Kidney (tissue), 14 donors: ENCODE measurements around the gene KRT7. TPM values are rescaled to one million over a fixed set of nuclear protein-coding genes. Genes with fewer than 3 reads are reported as not detected.

ENCODE experiments used
- DNase-seq, 5 donors: peaks; one replicate each; pipeline ENCODE4 v3.0.0-alpha.2; 2013 to 2020
- FAIRE-seq: peaks from 2 replicates; lab custom pipeline; 2012; peaks lifted over from hg19 to GRCh38; lab: Jason Lieb, UNC
- H3K27ac ChIP-seq, 2 donors: one replicate each; pipeline ENCODE4 v1.7.0; 2013; ENCODE audit warnings: low read depth in 2 of 2, low read length in 2 of 2, inconsistent platforms in 1 of 2
- H3K27me3 ChIP-seq: one replicate; pipeline ENCODE4 v1.7.1; 2013; ENCODE audit warnings: low read length, inconsistent platforms; ENCODE audit not compliant: control insufficient read depth, insufficient read depth
- H3K36me3 ChIP-seq, 3 donors: one replicate each; pipeline versions ENCODE4 v1.7.0 to v1.7.1; 2013; ENCODE audit warnings: low read length in 3 of 3, control low read depth in 1 of 3, inconsistent platforms in 1 of 3; ENCODE audit not compliant: insufficient read depth in 3 of 3, control insufficient read depth in 2 of 3
- H3K4me1 ChIP-seq, 3 donors: one replicate each; pipeline versions ENCODE4 v1.7.0 to v1.7.1; 2013; ENCODE audit warnings: low read length in 3 of 3, inconsistent platforms in 1 of 3, low read depth in 1 of 3; ENCODE audit not compliant: control insufficient read depth in 2 of 3, insufficient read depth in 2 of 3
- H3K4me3 ChIP-seq, 3 donors: one replicate each; pipeline versions ENCODE4 v1.7.0 to v1.8.1; 2013; ENCODE audit warnings: low read length in 3 of 3, control low read depth in 1 of 3, inconsistent platforms in 1 of 3
- H3K9ac ChIP-seq, 3 donors: one replicate each; pipeline versions ENCODE4 v1.7.0 to v1.7.1; 2013; ENCODE audit warnings: low read length in 3 of 3, control low read depth in 1 of 3, inconsistent platforms in 1 of 3
- H3K9me3 ChIP-seq, 3 donors: one replicate each; pipeline versions ENCODE4 v1.7.0 to v1.7.1; 2013; ENCODE audit warnings: low read length in 3 of 3, control low read depth in 1 of 3, inconsistent platforms in 1 of 3; ENCODE audit not compliant: control insufficient read depth in 2 of 3, insufficient read depth in 1 of 3
- CTCF ChIP-seq: IDR thresholded peaks from 3 replicates; pipeline ENCODE4 v1.5.1; 2012; ENCODE audit warnings: mild to moderate bottlenecking, moderate library complexity, borderline replicate concordance; ENCODE audit not compliant: insufficient read depth; ENCODE audit errors: extremely low read depth
- intact Hi-C: fragments of 100-400 bp; cut with DNase I; formaldehyde crosslinking; loops from one replicate; pipeline ENCODE4 v1.11.1; 2022
- polyA plus RNA-seq: library from polyadenylated mRNA; stranded (reverse); fragments of 350-450 nt; fragmentation: Illumina TruSeq; extraction: RNeasy Lipid Tissue Mini Kit (QIAGEN cat#74804); gene quantifications from one replicate; pipeline ENCODE4 v1.2.3, GENCODE V29; 2014; ENCODE audit warnings: low read depth, low replicate concordance; ENCODE audit not compliant: insufficient read depth
- total RNA-seq: library from RNA; stranded (reverse); fragmentation: NEBNext Ultra II Directional; extraction: Animal tissue kit (Norgen Biotek cat#: 25700); gene quantifications from one replicate; pipeline ENCODE4 v1.2.1, GENCODE V29; 2021
- donor health status: control.
- donor health status: control.
- donor health status: control.
- donor health status: control.
- donor health status: control.
- donor health status: DM: yes; HTN: yes; CAD: no.
- donor health status: Normal renal cell carcinoma (clear cell type).

KRT7 gene
- total and polyA plus RNA-seq, 2 donors from 2014 or later = 173 to 1,490 TPM

- peaks cover 2% of the 10 kb centered on the region for H3K27me3 ChIP-seq
- peak overlapping the region; percentile 1 to 71 for H3K27ac ChIP-seq
- no peaks in the 10 kb centered on the region for H3K9me3 ChIP-seq
- no peaks in the 10 kb centered on the region for H3K36me3 ChIP-seq
- peaks cover 0 to 40% (median 26%) of the 10 kb centered on the region in 3 donors for H3K4me1 ChIP-seq
- DNase-seq = peak in 1 of 5 donors; percentile 30
- TF ChIP-seq CTCF = no peak
- no peak overlapping the region for H3K9ac ChIP-seq
- no peak for FAIRE-seq
- no peak overlapping the region for H3K4me3 ChIP-seq
- intact Hi-C loops = no loop called here
Measured at GRCh38 chr12:52245259-52245961, 12.4 kb downstream of the KRT7 start.

GRCh38 chr12:52245962-52246569, 13.0 kb downstream of the KRT7 start:
- no peak for FAIRE-seq
- Histone ChIP-seq H3K4me3 (no peak overlapping the region), H3K27ac (peak overlapping the region in 1 of 2 donors; percentile 16), H3K9me3 (no peaks in the 10 kb centered on the region), H3K36me3 (no peaks in the 10 kb centered on the region), H3K4me1 (peaks cover 0 to 40% (median 26%) of the 10 kb centered on the region in 3 donors), H3K9ac (peak overlapping the region in 1 of 3 donors; percentile 46), H3K27me3 (peaks cover 5% of the 10 kb centered on the region)
- TF ChIP-seq CTCF = no peak
- intact Hi-C loops = no loop called here
- DNase-seq = peak in 1 of 5 donors; percentile 16

GRCh38 chr12:52246720-52247621, 13.9 kb downstream of the KRT7 start:
- DNase-seq (peak in 2 of 5 donors; percentile 27 to 33), FAIRE-seq (no peak)
- no peaks in the 10 kb centered on the region for H3K9me3 ChIP-seq
- intact Hi-C loops = no loop called here
- H3K36me3 ChIP-seq = no peaks in the 10 kb centered on the region
- no peak for TF ChIP-seq CTCF
- peak overlapping the region in 1 of 3 donors; percentile 46 for H3K9ac ChIP-seq
- peak overlapping the region; percentile 16 to 41 for H3K27ac ChIP-seq
- H3K27me3 ChIP-seq = peaks cover 5% of the 10 kb centered on the region
- H3K4me1 ChIP-seq = peaks cover 0 to 40% (median 26%) of the 10 kb centered on the region in 3 donors
- H3K4me3 ChIP-seq = no peak overlapping the region
